KOPT-K1 (cell line): Measurements from ENCODE around the gene OPTC.

ENCODE experiments used
- H3K27ac ChIP-seq: fragments of 200-600 bp; sonication (generic); 2 replicates; pipeline ENCODE4 v1.5.1; 2016; ENCODE audit warnings: antibody characterized with exemption, mild to moderate bottlenecking, low read depth, low read length; ENCODE audit not compliant: poor library complexity, severe bottlenecking
- H3K36me3 ChIP-seq: fragments of 200-600 bp; sonication (generic); 2 replicates; pipeline ENCODE4 v1.5.1; 2017; ENCODE audit warnings: antibody characterized with exemption, mild to moderate bottlenecking, low read length, moderate library complexity; ENCODE audit not compliant: insufficient read depth
- H3K9me3 ChIP-seq: fragments of 200-600 bp; sonication (generic); 2 replicates; pipeline ENCODE4 v1.5.1; 2017; ENCODE audit warnings: antibody characterized with exemption, low read length, mild to moderate bottlenecking; ENCODE audit not compliant: insufficient read depth, poor library complexity, severe bottlenecking

Gene OPTC

GRCh38 chr1:203557390-203557789 is 63.4 kb downstream of the OPTC start:
- Histone ChIP-seq H3K27ac (no peak overlapping the region), H3K9me3 (no peaks in the 10 kb centered on the region), H3K36me3 (no peaks in the 10 kb centered on the region)

GRCh38 chr1:203558064-203558760 is 64.3 kb downstream of the OPTC start:
- Histone ChIP-seq H3K27ac (no peak overlapping the region), H3K36me3 (no peaks in the 10 kb centered on the region), H3K9me3 (no peaks in the 10 kb centered on the region)
